GM12875 (cell line): Measurements from ENCODE around the gene ASTN2.

Experiments
- H3K4me3 ChIP-seq: one replicate; pipeline ENCODE4 v1.5.1; 2011; ENCODE audit warnings: low read depth, low read length, control low read depth
- TF ChIP-seq, protein P1 (sequence below): IDR thresholded peaks from 2 replicates; pipeline ENCODE4 v1.5.1; 2011; ENCODE audit warnings: low read depth, mild to moderate bottlenecking, control low read depth, inconsistent platforms, low read length, moderate library complexity, borderline replicate concordance; ENCODE audit not compliant: insufficient read depth

Gene ASTN2

GRCh38 chr9:117325110-117325731, 89.6 kb downstream of the ASTN2 start:
- H3K4me3 ChIP-seq, result no peak overlapping the region
- TF ChIP-seq, protein P1, sequence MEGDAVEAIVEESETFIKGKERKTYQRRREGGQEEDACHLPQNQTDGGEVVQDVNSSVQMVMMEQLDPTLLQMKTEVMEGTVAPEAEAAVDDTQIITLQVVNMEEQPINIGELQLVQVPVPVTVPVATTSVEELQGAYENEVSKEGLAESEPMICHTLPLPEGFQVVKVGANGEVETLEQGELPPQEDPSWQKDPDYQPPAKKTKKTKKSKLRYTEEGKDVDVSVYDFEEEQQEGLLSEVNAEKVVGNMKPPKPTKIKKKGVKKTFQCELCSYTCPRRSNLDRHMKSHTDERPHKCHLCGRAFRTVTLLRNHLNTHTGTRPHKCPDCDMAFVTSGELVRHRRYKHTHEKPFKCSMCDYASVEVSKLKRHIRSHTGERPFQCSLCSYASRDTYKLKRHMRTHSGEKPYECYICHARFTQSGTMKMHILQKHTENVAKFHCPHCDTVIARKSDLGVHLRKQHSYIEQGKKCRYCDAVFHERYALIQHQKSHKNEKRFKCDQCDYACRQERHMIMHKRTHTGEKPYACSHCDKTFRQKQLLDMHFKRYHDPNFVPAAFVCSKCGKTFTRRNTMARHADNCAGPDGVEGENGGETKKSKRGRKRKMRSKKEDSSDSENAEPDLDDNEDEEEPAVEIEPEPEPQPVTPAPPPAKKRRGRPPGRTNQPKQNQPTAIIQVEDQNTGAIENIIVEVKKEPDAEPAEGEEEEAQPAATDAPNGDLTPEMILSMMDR, result no peak

DNA sequence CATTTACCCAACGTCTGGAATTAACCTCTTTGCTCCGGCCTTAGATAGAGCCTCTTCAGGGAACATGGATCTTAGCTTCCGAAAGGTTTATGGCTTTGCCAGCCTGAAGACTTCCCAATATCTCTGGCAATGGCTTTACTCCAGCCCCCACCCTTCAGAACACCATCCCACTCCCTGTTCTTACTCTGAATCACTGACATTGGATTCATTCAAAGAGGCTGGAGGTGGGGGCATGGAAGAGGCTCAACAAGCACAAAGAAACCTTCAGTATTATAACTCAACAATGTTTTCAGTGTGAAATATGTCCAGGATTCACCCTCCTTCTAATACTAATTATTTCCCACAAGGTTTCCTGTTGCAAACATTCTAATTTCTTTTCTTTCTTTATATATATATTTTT, 91.5 kb downstream of the ASTN2 start:
- TF ChIP-seq, protein P1, result no peak
- no peak overlapping the region for H3K4me3 ChIP-seq

GRCh38 chr9:117317192-117317591, 97.7 kb downstream of the ASTN2 start:
- no peak overlapping the region for H3K4me3 ChIP-seq
- TF ChIP-seq, protein P1, result no peak

- TF ChIP-seq, protein P1, result no peak
Observed at GRCh38 chr9:117315236-117315635, 99.6 kb downstream of the ASTN2 start.

DNA sequence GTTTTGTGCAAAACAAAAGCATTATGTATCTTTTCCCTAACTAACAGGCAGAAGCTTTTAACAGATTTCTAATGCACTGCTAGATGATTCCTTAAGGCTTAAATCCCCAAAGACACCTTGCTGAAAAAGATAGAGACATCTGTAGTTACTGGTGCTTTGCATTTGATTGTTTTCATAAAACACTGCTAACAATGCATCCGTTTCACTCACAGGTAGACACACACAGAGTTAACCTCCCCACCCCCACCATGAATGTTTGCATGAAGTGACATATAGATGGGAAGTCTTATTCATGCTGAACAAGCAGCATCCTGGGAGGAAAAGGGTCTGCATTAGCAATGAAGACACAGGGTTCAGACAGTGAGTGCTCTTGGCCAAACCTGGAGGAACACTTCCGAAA, 100.9 kb downstream of the ASTN2 start:
- no peak overlapping the region for H3K4me3 ChIP-seq
- TF ChIP-seq, protein P1, result no peak

More at GRCh38 chr9:117315236-117315635, 99.6 kb downstream of the ASTN2 start:
- H3K4me3 ChIP-seq, result no peak overlapping the region

DNA sequence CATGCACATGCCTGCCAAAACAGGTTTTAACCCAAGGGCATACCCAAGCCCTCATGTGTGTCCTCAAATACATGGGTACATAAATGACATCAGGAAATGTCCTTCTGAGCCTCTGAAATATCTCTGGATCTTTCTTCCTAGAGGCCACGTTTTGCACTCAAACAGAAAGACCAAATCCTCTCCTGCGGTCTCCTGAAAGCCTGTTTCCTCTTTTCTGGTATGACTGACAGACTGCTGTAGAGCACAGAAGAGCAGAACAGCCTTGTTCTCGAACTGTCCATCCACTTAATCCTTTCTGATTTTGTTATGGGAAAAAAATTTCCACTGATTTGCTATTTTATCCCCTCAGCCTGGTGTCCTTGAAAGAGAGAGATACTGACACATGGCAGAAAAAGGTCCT, 107.2 kb downstream of the ASTN2 start:
- TF ChIP-seq, protein P1, result no peak

DNA sequence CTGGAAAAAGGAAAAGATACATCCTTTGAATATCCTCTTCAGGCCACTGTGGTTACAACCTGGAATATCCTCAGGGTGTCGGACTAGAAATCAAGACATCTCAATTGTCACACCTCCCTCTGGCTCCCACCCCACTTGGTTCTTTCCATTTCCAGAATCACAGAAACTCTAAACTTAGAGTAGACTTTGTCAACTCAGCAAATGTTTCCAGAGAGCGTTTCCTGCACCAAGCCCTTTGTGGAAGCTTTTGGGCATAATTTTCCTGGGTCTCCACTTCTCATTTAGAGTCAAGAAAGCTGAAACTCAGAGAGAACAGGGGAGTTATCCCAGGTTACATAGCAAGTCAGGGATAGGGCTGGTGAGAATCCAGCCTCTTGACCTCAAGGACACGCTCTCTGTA, 108.8 kb downstream of the ASTN2 start:
- TF ChIP-seq, protein P1, result no peak
- H3K4me3 ChIP-seq, result no peak overlapping the region

More for the DNA sequence above, 107.2 kb downstream of the ASTN2 start:
- no peak overlapping the region for H3K4me3 ChIP-seq
